Activated B cell treated with CpG ODN at 0.5 μM for 24 hours (primary cell): ENCODE results near the gene LIPG. TPM values are rescaled to one million over a fixed set of nuclear protein-coding genes. Genes with fewer than 3 reads are reported as not detected.

ENCODE experiments used
- ATAC-seq: fragments of 200-7000 bp; cut with Tn5 transposase; one replicate; pipeline ENCODE4 v1.10.0; 2021; ENCODE audit warnings: low read depth, mild to moderate bottlenecking, moderate library complexity
- CTCF ChIA-PET: fragments of 350-600 bp; sonication (Branson Sonifier 250); formaldehyde crosslinking; loops from one replicate; lab custom pipeline; 2021; ENCODE audit warnings: antibody characterized with exemption; lab: Charles Lee
- POLR2A ChIA-PET: fragments of 350-600 bp; sonication (Branson Sonifier 250); formaldehyde crosslinking; loops from one replicate; lab custom pipeline; 2021; ENCODE audit warnings: antibody characterized with exemption; lab: Charles Lee
- DNase-seq: peaks from one replicate; pipeline ENCODE4 v3.0.0; 2022
- H3K27ac Mint-ChIP-seq: one replicate; pipeline ENCODE4 v1.8.0; 2020; ENCODE audit warnings: mixed read lengths
- H3K27me3 Mint-ChIP-seq: one replicate; pipeline ENCODE4 v1.8.0; 2021; ENCODE audit warnings: mixed read lengths
- H3K36me3 Mint-ChIP-seq: one replicate; pipeline ENCODE4 v1.8.0; 2021; ENCODE audit warnings: low read depth, mixed read lengths
- H3K4me1 Mint-ChIP-seq: one replicate; pipeline ENCODE4 v1.8.0; 2021; ENCODE audit warnings: mixed read lengths
- H3K4me3 Mint-ChIP-seq: one replicate; pipeline ENCODE4 v1.8.0; 2020; ENCODE audit warnings: mild to moderate bottlenecking, mixed read lengths
- H3K9me3 Mint-ChIP-seq: one replicate; pipeline ENCODE4 v1.8.0; 2020; ENCODE audit warnings: mixed read lengths
- CTCF ChIP-seq: fragments of 200-600 bp; IDR thresholded peaks from one replicate; pipeline ENCODE4 v1.8.0; 2022; ENCODE audit warnings: antibody characterized with exemption, mild to moderate bottlenecking
- intact Hi-C: fragments of 100-400 bp; cut with micrococcal nuclease; formaldehyde crosslinking; loops from one replicate; pipeline ENCODE4 v1.15.1; 2024
- total RNA-seq: library from RNA; stranded (reverse); gene quantifications from 2 replicates; pipeline ENCODE4 v1.2.3, GENCODE V29; 2022

The LIPG gene
- total RNA-seq, 1 donor from 2014 or later = 0.29 TPM

- ATAC-seq = no peak
- TF ChIP-seq CTCF = no peak
- no peak overlapping the region for H3K27ac Mint-ChIP-seq
- no peak for DNase-seq
- no peaks in the 10 kb centered on the region for H3K4me1 Mint-ChIP-seq
- POLR2A ChIA-PET = no interaction called here
- H3K4me3 Mint-ChIP-seq = no peak overlapping the region
- intact Hi-C loops = no loop called here
- no peaks in the 10 kb centered on the region for H3K36me3 Mint-ChIP-seq
- H3K27me3 Mint-ChIP-seq = peaks cover 4% of the 10 kb centered on the region
- CTCF ChIA-PET = no interaction called here
- no peaks in the 10 kb centered on the region for H3K9me3 Mint-ChIP-seq
These were observed 70.7 kb downstream of the LIPG start for GRCh38 chr18:49632588-49632987.

GRCh38 chr18:49638209-49638785 is 76.4 kb downstream of the LIPG start:
- Mint-ChIP-seq H3K4me1 (no peaks in the 10 kb centered on the region), H3K9me3 (no peaks in the 10 kb centered on the region), H3K27ac (no peak overlapping the region), H3K4me3 (no peak overlapping the region), H3K36me3 (no peaks in the 10 kb centered on the region), H3K27me3 (peaks cover 5% of the 10 kb centered on the region)
- TF ChIP-seq CTCF = no peak
- intact Hi-C loops = no loop called here
- CTCF ChIA-PET = no interaction called here
- DNase-seq (no peak), ATAC-seq (no peak)
- POLR2A ChIA-PET = no interaction called here

GRCh38 chr18:49638891-49639557 is 77.2 kb downstream of the LIPG start:
- ChIA-PET POLR2A (no interaction called here), CTCF (no interaction called here)
- Mint-ChIP-seq H3K36me3 (no peaks in the 10 kb centered on the region), H3K27me3 (peaks cover 5% of the 10 kb centered on the region), H3K27ac (no peak overlapping the region), H3K4me1 (no peaks in the 10 kb centered on the region), H3K4me3 (no peak overlapping the region), H3K9me3 (no peaks in the 10 kb centered on the region)
- TF ChIP-seq CTCF = no peak
- no peak for DNase-seq
- no peak for ATAC-seq
- intact Hi-C loops = no loop called here

GRCh38 chr18:49639643-49640391 is 78.0 kb downstream of the LIPG start:
- H3K4me1 Mint-ChIP-seq = no peaks in the 10 kb centered on the region
- no peaks in the 10 kb centered on the region for H3K36me3 Mint-ChIP-seq
- intact Hi-C loops = no loop called here
- CTCF ChIA-PET = no interaction called here
- DNase-seq (no peak), ATAC-seq (no peak)
- TF ChIP-seq CTCF = no peak
- no peaks in the 10 kb centered on the region for H3K9me3 Mint-ChIP-seq
- no peak overlapping the region for H3K4me3 Mint-ChIP-seq
- POLR2A ChIA-PET = no interaction called here
- no peak overlapping the region for H3K27ac Mint-ChIP-seq
- peaks cover 5% of the 10 kb centered on the region for H3K27me3 Mint-ChIP-seq

GRCh38 chr18:49640741-49641140 is 78.9 kb downstream of the LIPG start:
- H3K4me3 Mint-ChIP-seq = no peak overlapping the region
- intact Hi-C loops = no loop called here
- no peaks in the 10 kb centered on the region for H3K4me1 Mint-ChIP-seq
- H3K36me3 Mint-ChIP-seq = no peaks in the 10 kb centered on the region
- peaks cover 9% of the 10 kb centered on the region for H3K27me3 Mint-ChIP-seq
- H3K27ac Mint-ChIP-seq = no peak overlapping the region
- no peaks in the 10 kb centered on the region for H3K9me3 Mint-ChIP-seq
- CTCF ChIA-PET = interaction anchor here (0.6 kb wide), 1 partner anchor 717 kb away, joined by 3 read pairs; no protein-coding TSS in a partner anchor
- no peak for TF ChIP-seq CTCF
- no peak for DNase-seq
- ATAC-seq = no peak
- POLR2A ChIA-PET = no interaction called here
